GM18951 (cell line): ENCODE measurements around the gene SLC18A3.

Experiments used
- POLR2A ChIP-seq: IDR thresholded peaks from 4 replicates; pipeline ENCODE4 v1.6.1; 2011; ENCODE audit warnings: mild to moderate bottlenecking; ENCODE audit not compliant: insufficient read length, insufficient read depth; ENCODE audit errors: extremely low read depth
- in situ Hi-C: fragments of 300-500 bp; cut with MboI; formaldehyde crosslinking; loops from one replicate; pipeline ENCODE4 v1.12.0; 2022; ENCODE audit warnings: low sequenced_read_pairs, mixed read lengths, inconsistent platforms; ENCODE audit not compliant: unreplicated experiment

Gene SLC18A3

DNA sequence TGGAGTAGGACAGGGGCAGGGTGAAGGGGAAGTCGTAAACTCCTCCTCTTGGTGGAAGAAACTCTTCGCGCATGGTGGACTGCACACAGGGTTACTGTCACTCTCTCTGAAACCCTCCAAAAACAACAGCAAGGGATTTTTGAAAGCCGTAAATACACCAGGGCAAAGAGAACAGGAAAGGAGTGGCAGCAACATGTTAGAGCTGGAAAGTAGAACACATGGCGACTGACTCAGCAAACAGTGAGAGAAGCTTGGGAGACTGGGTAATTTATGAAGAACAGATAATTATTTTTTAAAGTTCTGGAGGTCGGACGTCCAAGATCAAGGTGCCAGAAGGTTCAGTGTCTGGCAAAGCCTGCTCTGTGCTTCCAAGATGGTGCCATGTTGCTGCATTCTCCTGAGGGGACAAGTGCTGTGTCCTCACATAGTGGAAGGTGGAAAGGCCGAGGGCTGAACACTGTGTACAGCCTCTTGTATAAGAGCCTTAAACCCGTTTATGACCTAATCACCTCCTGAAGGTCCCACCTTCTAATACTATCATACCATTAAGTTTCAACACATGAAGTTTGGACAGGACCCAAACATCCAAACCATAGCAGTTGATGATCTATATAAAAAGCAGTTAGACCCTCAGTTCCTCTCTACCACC, 46.9 kb downstream of the SLC18A3 start:
- no peak for TF ChIP-seq POLR2A
- in situ Hi-C loops = no loop called here

DNA sequence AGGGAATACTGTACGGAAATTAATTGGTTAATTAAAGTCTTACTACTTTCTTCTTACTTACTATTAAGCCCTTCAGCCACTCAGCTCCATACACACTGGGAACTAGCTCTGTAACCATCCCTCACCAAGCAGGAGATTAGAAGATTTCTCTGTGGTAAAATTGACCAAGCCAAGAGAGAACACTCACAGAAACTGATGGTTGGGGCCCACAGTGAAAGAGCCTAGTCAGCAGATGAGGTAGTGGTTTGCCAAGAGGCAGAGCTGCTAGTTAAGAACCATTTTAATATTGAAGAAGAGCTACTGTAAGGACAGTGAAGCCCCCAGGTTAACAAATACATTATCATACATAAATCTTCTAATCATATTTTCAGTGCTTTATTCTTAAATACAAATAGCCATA, 47.5 kb downstream of the SLC18A3 start:
- in situ Hi-C loops = no loop called here
- no peak for TF ChIP-seq POLR2A

DNA sequence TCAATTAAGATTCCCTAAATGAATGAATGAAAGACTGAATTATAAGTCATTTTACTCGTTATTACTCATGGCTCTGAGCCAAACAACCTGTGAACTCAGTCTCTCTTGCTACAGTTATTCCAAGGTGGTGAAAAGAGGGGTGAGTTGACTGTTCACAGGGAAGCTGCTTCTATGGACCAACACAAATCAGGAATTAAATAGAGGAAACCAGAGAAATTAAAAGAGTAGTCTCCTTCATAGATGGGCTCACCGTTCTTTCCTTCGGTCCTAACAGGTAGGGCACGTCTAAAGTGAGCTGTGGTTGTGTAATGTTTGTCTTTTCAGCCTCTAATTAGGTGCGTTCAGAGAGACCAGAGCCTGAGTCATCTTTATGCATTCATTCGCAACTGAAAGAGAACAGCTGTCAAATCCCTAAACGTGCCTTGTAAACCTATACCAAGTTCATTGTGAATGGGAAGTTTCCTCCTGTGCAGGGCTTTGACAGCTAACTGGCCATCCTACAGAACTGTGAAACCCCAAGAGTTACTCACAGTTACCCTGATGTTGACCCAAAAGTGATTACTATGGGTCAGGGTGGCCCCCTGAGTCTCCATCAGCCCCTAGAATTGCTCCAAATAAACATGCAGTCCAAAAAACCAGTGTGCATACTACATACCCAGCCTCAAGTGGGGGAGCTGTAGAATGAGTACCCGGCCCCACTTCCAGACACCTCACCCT, 51.2 kb downstream of the SLC18A3 start:
- in situ Hi-C loops = no loop called here
- no peak for TF ChIP-seq POLR2A
